PC-3 (cell line): Measurements from ENCODE around the gene GDF7.
A peak's percentile ranks its signal among the peaks of the same experiment; 100 is the strongest.

ENCODE experiments used
- EZH2 ChIP-seq: fragments of 300-600 bp; sonication (generic); IDR thresholded peaks from one replicate; pipeline ENCODE4 v1.6.1; 2017; ENCODE audit warnings: antibody characterized with exemption, mild to moderate bottlenecking, low read length; ENCODE audit not compliant: unreplicated experiment
- TF ChIP-seq, protein P1 (sequence below): fragments of 300-600 bp; sonication (generic); conservative IDR thresholded peaks from 2 replicates; pipeline ENCODE4 v1.5.1; 2017; ENCODE audit warnings: antibody characterized with exemption, low read depth, mild to moderate bottlenecking, low read length

DNA sequence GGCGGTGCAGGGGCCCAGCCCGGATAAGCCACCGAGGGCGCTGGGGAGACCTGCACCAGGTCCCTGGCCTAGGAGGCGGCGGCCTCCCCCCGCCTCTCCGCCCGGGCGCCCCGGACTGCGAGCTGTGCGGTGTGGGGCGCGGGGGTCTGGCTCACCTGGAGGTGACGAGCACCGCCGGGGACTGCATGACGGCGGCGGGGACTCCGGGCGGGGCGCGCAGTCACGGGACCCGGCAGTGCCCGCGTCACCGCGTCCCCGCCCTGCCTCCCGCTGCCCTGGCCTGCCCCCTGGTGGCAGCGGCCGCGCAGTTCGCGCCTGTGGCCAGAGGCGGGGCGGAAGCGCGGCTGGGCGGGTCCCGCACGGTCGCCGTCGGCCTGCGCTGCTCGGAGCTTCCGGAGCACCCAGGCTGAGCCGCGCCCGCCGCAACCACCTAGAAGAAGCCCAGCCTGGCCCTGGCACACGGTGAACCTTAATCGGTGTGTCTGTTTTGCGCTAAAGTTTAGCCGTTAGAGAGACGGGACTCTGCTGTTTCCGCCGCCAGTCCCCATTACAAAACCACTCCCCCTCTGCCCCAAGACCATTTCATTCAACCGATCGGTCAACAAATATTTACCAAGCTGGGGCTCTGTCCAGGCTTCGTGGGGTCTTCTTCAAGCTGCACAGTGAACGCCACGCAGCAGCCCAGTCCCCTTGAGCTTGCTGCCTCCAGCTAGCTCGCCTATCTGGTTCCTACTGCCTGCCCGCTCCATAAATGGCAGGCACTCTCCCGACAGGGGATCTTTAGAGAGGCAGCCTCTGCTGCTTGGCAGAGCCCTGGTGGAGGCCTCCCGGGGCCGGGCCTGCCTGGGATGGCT lies 15.8 kb upstream of the GDF7 start, which contains the start of gene HS1BP3:
- TF ChIP-seq, protein P1, sequence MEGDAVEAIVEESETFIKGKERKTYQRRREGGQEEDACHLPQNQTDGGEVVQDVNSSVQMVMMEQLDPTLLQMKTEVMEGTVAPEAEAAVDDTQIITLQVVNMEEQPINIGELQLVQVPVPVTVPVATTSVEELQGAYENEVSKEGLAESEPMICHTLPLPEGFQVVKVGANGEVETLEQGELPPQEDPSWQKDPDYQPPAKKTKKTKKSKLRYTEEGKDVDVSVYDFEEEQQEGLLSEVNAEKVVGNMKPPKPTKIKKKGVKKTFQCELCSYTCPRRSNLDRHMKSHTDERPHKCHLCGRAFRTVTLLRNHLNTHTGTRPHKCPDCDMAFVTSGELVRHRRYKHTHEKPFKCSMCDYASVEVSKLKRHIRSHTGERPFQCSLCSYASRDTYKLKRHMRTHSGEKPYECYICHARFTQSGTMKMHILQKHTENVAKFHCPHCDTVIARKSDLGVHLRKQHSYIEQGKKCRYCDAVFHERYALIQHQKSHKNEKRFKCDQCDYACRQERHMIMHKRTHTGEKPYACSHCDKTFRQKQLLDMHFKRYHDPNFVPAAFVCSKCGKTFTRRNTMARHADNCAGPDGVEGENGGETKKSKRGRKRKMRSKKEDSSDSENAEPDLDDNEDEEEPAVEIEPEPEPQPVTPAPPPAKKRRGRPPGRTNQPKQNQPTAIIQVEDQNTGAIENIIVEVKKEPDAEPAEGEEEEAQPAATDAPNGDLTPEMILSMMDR = peak; percentile 67
- TF ChIP-seq EZH2 = no peak
